Neural cell (in vitro differentiated cells): ENCODE measurements around the gene XPR1. TPM values are rescaled to one million over a fixed set of nuclear protein-coding genes. Genes with fewer than 3 reads are reported as not detected.

ENCODE experiments used
- H2AFZ ChIP-seq: fragments of 200-600, 300-800 bp; sonication (generic), shearing (Covaris generic); 2 replicates; pipeline ENCODE4 v1.6.0; 2014; ENCODE audit warnings: low read depth, mild to moderate bottlenecking, antibody characterized with exemption, low read length, moderate library complexity
- H3F3A ChIP-seq: fragments of 200-600 bp; shearing (Covaris generic); 2 replicates; pipeline ENCODE4 v1.6.1; 2016; ENCODE audit warnings: mild to moderate bottlenecking, moderate library complexity, mixed read lengths, antibody characterized with exemption, low read length; ENCODE audit not compliant: insufficient read depth, poor library complexity, severe bottlenecking
- H3K27ac ChIP-seq: fragments of 200-600, 300-800 bp; sonication (generic), shearing (Covaris generic); 2 replicates; pipeline ENCODE4 v1.5.1; 2014; ENCODE audit warnings: mild to moderate bottlenecking, low read length, moderate library complexity
- H3K27me3 ChIP-seq: fragments of 300-800, 200-600 bp; sonication (generic), shearing (Covaris generic); 2 replicates; pipeline ENCODE4 v1.6.0; 2014; ENCODE audit warnings: mild to moderate bottlenecking, low read depth, low read length, moderate library complexity; ENCODE audit not compliant: insufficient read depth
- H3K36me3 ChIP-seq: fragments of 300-800, 200-600 bp; sonication (generic), shearing (Covaris generic); 2 replicates; pipeline ENCODE4 v1.5.1; 2014; ENCODE audit warnings: mild to moderate bottlenecking, antibody characterized with exemption, low read length, moderate library complexity; ENCODE audit not compliant: insufficient read depth
- H3K4me2 ChIP-seq: fragments of 300-800, 200-600 bp; sonication (generic), shearing (Covaris generic); 2 replicates; pipeline ENCODE4 v1.6.0; 2014; ENCODE audit warnings: mild to moderate bottlenecking, low read length
- H3K4me3 ChIP-seq: fragments of 300-800, 200-600 bp; sonication (generic), shearing (Covaris generic); 2 replicates; pipeline ENCODE4 v1.5.1; 2014; ENCODE audit warnings: mild to moderate bottlenecking, low read length, moderate library complexity
- H3K79me2 ChIP-seq: fragments of 200-600 bp; shearing (Covaris generic); replicated peaks from 2 replicates; pipeline ENCODE4 v1.6.0; 2014; ENCODE audit warnings: mild to moderate bottlenecking, low read length, moderate library complexity; ENCODE audit not compliant: insufficient read depth
- H3K9ac ChIP-seq: fragments of 300-800, 200-600 bp; sonication (generic), shearing (Covaris generic); 2 replicates; pipeline ENCODE4 v1.6.1; 2016; ENCODE audit warnings: mild to moderate bottlenecking, low read length, mixed read lengths
- H3K9me2 ChIP-seq: fragments of 200-600 bp; shearing (Covaris generic); 2 replicates; pipeline ENCODE4 v1.6.1; 2016; ENCODE audit warnings: mild to moderate bottlenecking, low read length, mixed read lengths; ENCODE audit not compliant: insufficient read depth
- H3K9me3 ChIP-seq: fragments of 200-600, 300-800 bp; sonication (generic), shearing (Covaris generic); 2 replicates; pipeline ENCODE4 v1.6.1; 2016; ENCODE audit warnings: mild to moderate bottlenecking, mixed run types, low read length, moderate library complexity, mixed read lengths
- H4K20me1 ChIP-seq: fragments of 200-600 bp; shearing (Covaris generic); 2 replicates; pipeline ENCODE4 v1.6.1; 2016; ENCODE audit warnings: mild to moderate bottlenecking, mixed run types; ENCODE audit not compliant: insufficient read depth
- EP300 ChIP-seq: fragments of 450-650 bp; conservative IDR thresholded peaks from 2 replicates; pipeline ENCODE4 v1.6.1; 2014; ENCODE audit warnings: antibody characterized with exemption, mild to moderate bottlenecking, moderate library complexity; ENCODE audit not compliant: poor library complexity, severe bottlenecking
- EZH2 ChIP-seq: fragments of 200-600, 300-800 bp; shearing (Covaris generic), sonication (generic); IDR thresholded peaks from 2 replicates; pipeline ENCODE4 v1.6.1; 2014; ENCODE audit warnings: antibody characterized with exemption, low read length, borderline replicate concordance, mild to moderate bottlenecking; ENCODE audit not compliant: insufficient read depth, poor library complexity, severe bottlenecking
- MXI1 ChIP-seq: fragments of 450-650 bp; conservative IDR thresholded peaks from 2 replicates; pipeline ENCODE4 v1.6.1; 2014; ENCODE audit warnings: antibody characterized with exemption, mild to moderate bottlenecking; ENCODE audit not compliant: poor library complexity, severe bottlenecking
- POLR2AphosphoS5 ChIP-seq: IDR thresholded peaks from 2 replicates; pipeline ENCODE4 v1.6.1; 2012
- RAD21 ChIP-seq: fragments of 450-650 bp; conservative IDR thresholded peaks from 2 replicates; pipeline ENCODE4 v1.6.1; 2014; ENCODE audit warnings: antibody characterized with exemption, mild to moderate bottlenecking, moderate library complexity
- SMC3 ChIP-seq: fragments of 450-650 bp; conservative IDR thresholded peaks from 2 replicates; pipeline ENCODE4 v1.6.1; 2014; ENCODE audit warnings: antibody characterized with exemption, mild to moderate bottlenecking, moderate library complexity; ENCODE audit not compliant: poor library complexity
- TAF1 ChIP-seq: IDR thresholded peaks from 2 replicates; pipeline ENCODE4 v1.6.1; 2012; ENCODE audit warnings: low read depth
- polyA plus RNA-seq: library from polyadenylated mRNA; depleted of rRNA; stranded (reverse); fragments of >200 nt; gene quantifications from 2 replicates; pipeline ENCODE4 v1.2.3, GENCODE V29; 2014
- TF ChIP-seq, protein P1 (sequence below): fragments of 450-650 bp; IDR thresholded peaks from 2 replicates; pipeline ENCODE4 v1.5.1; 2014; ENCODE audit warnings: antibody characterized with exemption, mild to moderate bottlenecking, moderate library complexity; ENCODE audit not compliant: poor library complexity, severe bottlenecking
- TF ChIP-seq, protein P2 (sequence below): IDR thresholded peaks from 2 replicates; pipeline ENCODE4 v1.6.1; 2012; ENCODE audit warnings: borderline replicate concordance

XPR1 gene
- polyA plus RNA-seq, 1 donor from 2014 or later: 185 TPM

DNA sequence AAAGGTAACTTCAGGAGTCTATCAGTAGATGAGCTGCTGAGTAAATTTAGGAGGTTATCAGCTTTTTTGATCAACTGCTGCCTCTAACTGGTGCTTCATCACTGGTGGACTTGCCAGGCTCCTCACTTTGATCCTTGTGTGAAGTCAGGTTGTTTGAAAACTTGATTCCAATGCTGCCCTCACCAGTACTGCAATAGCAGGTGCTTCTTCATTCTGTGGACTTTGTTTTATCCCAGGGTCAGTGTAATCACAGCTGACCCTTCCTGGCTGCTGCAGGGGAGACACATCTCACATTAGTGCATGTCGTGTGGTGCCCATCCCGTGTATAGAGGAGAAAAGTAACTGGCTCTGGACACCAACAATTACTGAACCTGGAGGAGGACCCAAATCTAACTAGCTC lies 260.9 kb downstream of the XPR1 start:
- Histone ChIP-seq H2AFZ (no peak overlapping the region), H3K9me2 (no peaks in the 10 kb centered on the region), H3K79me2 (no peaks in the 10 kb centered on the region), H3K9me3 (no peaks in the 10 kb centered on the region), H3K4me3 (no peak overlapping the region), H3K36me3 (no peaks in the 10 kb centered on the region), H3K27me3 (no peaks in the 10 kb centered on the region), H4K20me1 (no peaks in the 10 kb centered on the region), H3F3A (no peaks in the 10 kb centered on the region), H3K27ac (no peak overlapping the region), H3K9ac (no peak overlapping the region), H3K4me2 (no peak overlapping the region)
- TF ChIP-seq POLR2AphosphoS5 (no peak), SMC3 (no peak)

DNA sequence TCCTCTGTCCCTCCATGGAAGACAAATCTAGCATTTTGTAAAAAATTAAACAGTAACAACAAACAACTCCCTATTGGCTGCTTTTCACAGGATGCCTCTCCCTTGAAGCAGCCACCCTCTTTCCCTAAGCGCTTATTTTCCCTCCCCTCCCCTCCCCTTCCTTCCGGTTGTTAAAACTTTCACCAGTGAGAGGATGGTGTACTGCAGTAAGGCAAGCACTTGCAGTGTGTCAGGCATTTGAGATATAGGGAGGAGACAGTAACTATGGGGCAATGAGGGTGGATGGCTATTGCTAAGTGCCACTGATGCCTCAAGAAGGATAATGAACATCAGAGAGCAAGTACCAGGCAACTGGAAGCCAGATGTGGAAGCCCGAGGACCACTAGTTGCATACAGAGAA lies 261.8 kb downstream of the XPR1 start:
- Histone ChIP-seq H2AFZ (no peak overlapping the region), H3K9me2 (no peaks in the 10 kb centered on the region), H3K27me3 (no peaks in the 10 kb centered on the region), H3K27ac (no peak overlapping the region), H4K20me1 (no peaks in the 10 kb centered on the region), H3F3A (no peaks in the 10 kb centered on the region), H3K79me2 (no peaks in the 10 kb centered on the region), H3K4me3 (no peak overlapping the region), H3K36me3 (no peaks in the 10 kb centered on the region), H3K9ac (no peak overlapping the region), H3K9me3 (no peaks in the 10 kb centered on the region), H3K4me2 (no peak overlapping the region)
- TF ChIP-seq EZH2 (no peak), RAD21 (no peak), TAF1 (no peak), SMC3 (no peak), MXI1 (no peak), POLR2AphosphoS5 (no peak), EP300 (no peak)
- TF ChIP-seq, protein P1, sequence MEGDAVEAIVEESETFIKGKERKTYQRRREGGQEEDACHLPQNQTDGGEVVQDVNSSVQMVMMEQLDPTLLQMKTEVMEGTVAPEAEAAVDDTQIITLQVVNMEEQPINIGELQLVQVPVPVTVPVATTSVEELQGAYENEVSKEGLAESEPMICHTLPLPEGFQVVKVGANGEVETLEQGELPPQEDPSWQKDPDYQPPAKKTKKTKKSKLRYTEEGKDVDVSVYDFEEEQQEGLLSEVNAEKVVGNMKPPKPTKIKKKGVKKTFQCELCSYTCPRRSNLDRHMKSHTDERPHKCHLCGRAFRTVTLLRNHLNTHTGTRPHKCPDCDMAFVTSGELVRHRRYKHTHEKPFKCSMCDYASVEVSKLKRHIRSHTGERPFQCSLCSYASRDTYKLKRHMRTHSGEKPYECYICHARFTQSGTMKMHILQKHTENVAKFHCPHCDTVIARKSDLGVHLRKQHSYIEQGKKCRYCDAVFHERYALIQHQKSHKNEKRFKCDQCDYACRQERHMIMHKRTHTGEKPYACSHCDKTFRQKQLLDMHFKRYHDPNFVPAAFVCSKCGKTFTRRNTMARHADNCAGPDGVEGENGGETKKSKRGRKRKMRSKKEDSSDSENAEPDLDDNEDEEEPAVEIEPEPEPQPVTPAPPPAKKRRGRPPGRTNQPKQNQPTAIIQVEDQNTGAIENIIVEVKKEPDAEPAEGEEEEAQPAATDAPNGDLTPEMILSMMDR: no peak
- TF ChIP-seq, protein P2, sequence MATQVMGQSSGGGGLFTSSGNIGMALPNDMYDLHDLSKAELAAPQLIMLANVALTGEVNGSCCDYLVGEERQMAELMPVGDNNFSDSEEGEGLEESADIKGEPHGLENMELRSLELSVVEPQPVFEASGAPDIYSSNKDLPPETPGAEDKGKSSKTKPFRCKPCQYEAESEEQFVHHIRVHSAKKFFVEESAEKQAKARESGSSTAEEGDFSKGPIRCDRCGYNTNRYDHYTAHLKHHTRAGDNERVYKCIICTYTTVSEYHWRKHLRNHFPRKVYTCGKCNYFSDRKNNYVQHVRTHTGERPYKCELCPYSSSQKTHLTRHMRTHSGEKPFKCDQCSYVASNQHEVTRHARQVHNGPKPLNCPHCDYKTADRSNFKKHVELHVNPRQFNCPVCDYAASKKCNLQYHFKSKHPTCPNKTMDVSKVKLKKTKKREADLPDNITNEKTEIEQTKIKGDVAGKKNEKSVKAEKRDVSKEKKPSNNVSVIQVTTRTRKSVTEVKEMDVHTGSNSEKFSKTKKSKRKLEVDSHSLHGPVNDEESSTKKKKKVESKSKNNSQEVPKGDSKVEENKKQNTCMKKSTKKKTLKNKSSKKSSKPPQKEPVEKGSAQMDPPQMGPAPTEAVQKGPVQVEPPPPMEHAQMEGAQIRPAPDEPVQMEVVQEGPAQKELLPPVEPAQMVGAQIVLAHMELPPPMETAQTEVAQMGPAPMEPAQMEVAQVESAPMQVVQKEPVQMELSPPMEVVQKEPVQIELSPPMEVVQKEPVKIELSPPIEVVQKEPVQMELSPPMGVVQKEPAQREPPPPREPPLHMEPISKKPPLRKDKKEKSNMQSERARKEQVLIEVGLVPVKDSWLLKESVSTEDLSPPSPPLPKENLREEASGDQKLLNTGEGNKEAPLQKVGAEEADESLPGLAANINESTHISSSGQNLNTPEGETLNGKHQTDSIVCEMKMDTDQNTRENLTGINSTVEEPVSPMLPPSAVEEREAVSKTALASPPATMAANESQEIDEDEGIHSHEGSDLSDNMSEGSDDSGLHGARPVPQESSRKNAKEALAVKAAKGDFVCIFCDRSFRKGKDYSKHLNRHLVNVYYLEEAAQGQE: no peak

DNA sequence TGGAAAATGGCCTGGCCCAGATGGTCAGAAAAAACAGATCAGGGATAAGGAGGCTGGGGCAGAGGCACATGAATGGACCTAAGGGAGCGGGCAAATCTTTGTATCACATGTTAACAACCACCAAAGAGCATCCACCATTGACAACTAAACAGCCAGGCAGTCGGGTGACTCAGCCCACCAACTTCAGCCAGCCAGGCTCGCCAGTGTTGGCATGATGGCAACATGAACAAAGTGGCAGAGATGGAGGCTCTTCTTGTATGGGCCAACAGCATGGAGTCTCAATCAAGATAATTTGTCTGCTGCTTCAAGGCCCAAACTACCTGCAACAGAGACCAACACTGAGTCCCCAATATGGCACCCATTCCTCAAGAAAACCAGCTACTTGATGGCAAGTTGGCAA lies 264.3 kb downstream of the XPR1 start:
- Histone ChIP-seq H3K4me3 (no peak overlapping the region), H3K27ac (no peak overlapping the region), H3K36me3 (no peaks in the 10 kb centered on the region), H3K4me2 (no peak overlapping the region), H3F3A (no peaks in the 10 kb centered on the region), H3K9me3 (no peaks in the 10 kb centered on the region), H3K27me3 (no peaks in the 10 kb centered on the region), H3K9ac (no peak overlapping the region), H4K20me1 (no peaks in the 10 kb centered on the region), H3K9me2 (no peaks in the 10 kb centered on the region), H3K79me2 (no peaks in the 10 kb centered on the region), H2AFZ (no peak overlapping the region)
- TF ChIP-seq, protein P2: no peak
- TF ChIP-seq, protein P1: no peak
